ENCODE measurements around the gene ATP2C2.

GRCh38 chr16:84362471-84362941 is 5.8 kb upstream of the ATP2C2 start:
- TF ChIP-seq TAF1 (IDR thresholded peaks at IDR 0.05; ENCODE audit: borderline replicate concordance, low read depth, low read length) = no peak
- no peak for TF ChIP-seq POLR2A (IDR thresholded peaks at IDR 0.05; ENCODE audit: low read depth, low read length)
- TF ChIP-seq POLR2AphosphoS5 (IDR thresholded peaks at IDR 0.05; ENCODE audit: low read depth, low read length) = no peak

Measured in GM12892 (cell line).